Astrocyte of the cerebellum (primary cell): ENCODE measurements around the gene RAI1.

Experiments used
- DNase-seq: peaks from one replicate; pipeline ENCODE4 v3.0.0-alpha.2; 2011; ENCODE audit warnings: low read depth
- H3K4me3 ChIP-seq: 2 replicates; pipeline ENCODE4 v1.5.1; 2011; ENCODE audit warnings: mild to moderate bottlenecking, low read depth, low read length, moderate library complexity
- CTCF ChIP-seq: IDR thresholded peaks from 2 replicates; pipeline ENCODE4 v1.5.1; 2012; ENCODE audit warnings: low read length, low read depth, moderate library complexity, mild to moderate bottlenecking; ENCODE audit errors: missing control alignments
- in situ Hi-C: cut with HindIII; loops from 2 replicates; pipeline ENCODE4 v1.10.0; 2017; ENCODE audit warnings: low sequenced_read_pairs

RAI1 gene

GRCh38 chr17:17706140-17707060 lies 25.1 kb downstream of the RAI1 start:
- peak; percentile 3 for TF ChIP-seq CTCF
- no peak overlapping the region for H3K4me3 ChIP-seq
- DNase-seq, result no peak
- in situ Hi-C loops, result no loop called here

GRCh38 chr17:17708295-17708694 lies 27.0 kb downstream of the RAI1 start:
- in situ Hi-C loops, result no loop called here
- no peak for TF ChIP-seq CTCF
- H3K4me3 ChIP-seq, result no peak overlapping the region
- DNase-seq, result no peak

DNA sequence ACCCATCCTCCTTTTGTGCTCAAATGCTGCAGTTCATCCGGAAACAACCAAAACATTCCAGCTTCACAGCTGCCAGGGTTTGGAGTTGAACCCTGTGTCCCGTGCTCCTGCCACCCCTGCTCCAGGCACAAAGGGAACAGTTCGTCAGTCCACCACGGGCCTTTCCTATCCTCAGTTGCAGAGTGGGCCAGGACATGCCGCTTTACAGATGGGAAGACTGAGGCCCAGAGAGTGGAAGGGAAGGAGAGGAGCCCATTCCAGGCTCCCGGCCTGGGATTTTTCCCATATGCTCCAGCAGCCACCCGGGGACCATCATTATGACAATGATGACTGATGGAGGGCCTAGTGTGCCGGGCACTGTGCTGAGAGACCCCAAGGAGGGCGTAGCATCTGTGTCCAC lies 27.6 kb downstream of the RAI1 start:
- no peak for DNase-seq
- in situ Hi-C loops, result no loop called here
- no peak for TF ChIP-seq CTCF
- no peak overlapping the region for H3K4me3 ChIP-seq

DNA sequence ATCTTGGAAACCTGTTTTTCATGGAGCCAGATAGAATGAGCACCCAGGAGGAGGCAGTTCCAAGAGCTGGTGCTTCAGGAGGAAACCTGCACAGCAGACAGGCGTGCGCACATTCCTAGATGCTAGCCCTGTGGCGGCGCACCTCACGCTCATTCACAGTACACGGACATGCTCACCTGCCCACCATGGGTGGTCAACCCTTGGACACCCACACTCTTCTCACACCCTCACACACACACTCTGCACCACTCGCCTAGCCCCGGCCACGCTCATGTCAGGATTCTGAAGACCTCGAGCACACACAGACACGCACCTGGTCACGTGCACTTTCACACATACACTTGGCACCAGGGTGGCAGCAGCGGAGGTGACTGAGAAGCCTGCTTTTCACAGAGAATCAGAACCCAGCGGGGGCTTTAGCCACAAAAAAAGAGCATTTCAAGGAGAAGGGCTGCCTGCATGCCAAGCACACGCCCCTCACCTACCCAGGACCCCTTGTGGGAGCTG lies 28.6 kb downstream of the RAI1 start:
- H3K4me3 ChIP-seq, result no peak overlapping the region
- DNase-seq, result no peak
- in situ Hi-C loops, result no loop called here
- TF ChIP-seq CTCF, result no peak

DNA sequence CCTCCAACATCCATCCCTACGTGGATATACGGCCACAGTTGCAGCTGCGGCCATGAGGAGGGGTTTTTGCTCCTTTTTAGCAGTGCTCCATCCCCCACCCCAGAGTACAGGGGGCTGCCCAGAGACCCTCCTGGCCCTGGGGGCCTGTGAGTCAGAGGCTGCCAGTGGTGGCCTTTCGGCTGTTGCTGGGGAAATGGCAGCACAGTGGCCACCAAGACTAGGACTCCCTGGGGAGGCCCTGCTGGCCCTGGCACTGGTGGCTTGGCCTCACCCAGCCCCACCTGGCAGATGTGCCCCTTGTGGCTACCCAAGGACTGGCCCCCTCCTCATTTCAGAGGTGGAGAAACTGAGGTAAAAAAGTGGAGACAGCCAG lies 29.1 kb downstream of the RAI1 start:
- TF ChIP-seq CTCF, result no peak
- DNase-seq, result no peak
- H3K4me3 ChIP-seq, result no peak overlapping the region
- in situ Hi-C loops, result no loop called here

GRCh38 chr17:17710728-17711541 lies 29.7 kb downstream of the RAI1 start:
- in situ Hi-C loops, result no loop called here
- TF ChIP-seq CTCF, result no peak
- peak; percentile 70 for DNase-seq
- no peak overlapping the region for H3K4me3 ChIP-seq
